Heart left ventricle (tissue), 13 donors: ENCODE data around the gene KRTAP6-1.

Experiments used
- CTCF ChIP-seq, 12 donors: fragments of 200-600 bp; sonication (generic) in 4 of 12; IDR thresholded peaks; one replicate each; pipeline versions ENCODE4 v1.5.0 to v1.8.0; 2018 to 2022; ENCODE audit warnings: antibody characterized with exemption in 12 of 12, mild to moderate bottlenecking in 5 of 12
- POLR2A ChIP-seq, 2 donors: fragments of 450-650 bp; IDR thresholded peaks; one replicate each; pipeline ENCODE4 v1.6.1; 2017; ENCODE audit warnings: antibody characterized with exemption in 2 of 2, mild to moderate bottlenecking in 2 of 2, moderate library complexity in 2 of 2
- donor health status: ischemic (EF 13 %, LVEDD 7.1; RV severe dilation, severe dysfunction).
- donor health status: DM: no; HTN: yes; CAD: no.
- donor health status: DM: no; HTN: no; CAD: no.
- donor health status: ischemic (EF 25% LVEDD 6.9; RV normal size, moderate dysfunction).
- donor health status: ischemic (EF 25% LVEDD 5.7; RV mildly dilated, moderate dysfunction).
- donor health status: ischemic (EF 35%, LVEDD 5.7; RV mildly dilated, moderate dysfunction).
- donor health status: nonischemic (EF 11% LVEDD 7.7; RV severe dilation, severe dysfunction).
- donor health status: DM: yes; HTN: yes; CAD: no.
- donor health status: PGD.
- donor health status: ischemic (EF 29% LVEDD 5.4; RV normal size, mild dysfunction).
- donor health status: nonischemic (EF 23%, LVEDD 6.1; RV moderate dilation, normal function).

- TF ChIP-seq CTCF (IDR thresholded peaks at IDR 0.05) (no peak), POLR2A (IDR thresholded peaks at IDR 0.05) (no peak)
Measured at GRCh38 chr21:30634906-30635305, 21.2 kb upstream of the KRTAP6-1 start, which contains the start of gene KRTAP20-2.
